Mucosa of stomach (tissue), 1 donor: ENCODE data around the gene SET.

Experiments used
- H3K27me3 ChIP-seq: one replicate; pipeline ENCODE4 v1.7.0; 2013; ENCODE audit warnings: mild to moderate bottlenecking, low read length; ENCODE audit not compliant: control insufficient read depth, insufficient read depth
- H3K36me3 ChIP-seq: one replicate; pipeline ENCODE4 v1.7.0; 2013; ENCODE audit warnings: low read length; ENCODE audit not compliant: control insufficient read depth, insufficient read depth
- H3K4me1 ChIP-seq: one replicate; pipeline ENCODE4 v1.7.0; 2013; ENCODE audit warnings: mild to moderate bottlenecking, low read length; ENCODE audit not compliant: control insufficient read depth, insufficient read depth
- H3K4me3 ChIP-seq: one replicate; pipeline ENCODE4 v1.7.0; 2013; ENCODE audit warnings: low read length
- H3K9ac ChIP-seq: one replicate; pipeline ENCODE4 v1.7.0; 2013; ENCODE audit warnings: mild to moderate bottlenecking, low read length, moderate library complexity
- H3K9me3 ChIP-seq: one replicate; pipeline ENCODE4 v1.7.0; 2013; ENCODE audit warnings: mild to moderate bottlenecking, low read length, moderate library complexity; ENCODE audit not compliant: control insufficient read depth
- donor health status: Pancreatic carcinoma.

Gene SET

DNA sequence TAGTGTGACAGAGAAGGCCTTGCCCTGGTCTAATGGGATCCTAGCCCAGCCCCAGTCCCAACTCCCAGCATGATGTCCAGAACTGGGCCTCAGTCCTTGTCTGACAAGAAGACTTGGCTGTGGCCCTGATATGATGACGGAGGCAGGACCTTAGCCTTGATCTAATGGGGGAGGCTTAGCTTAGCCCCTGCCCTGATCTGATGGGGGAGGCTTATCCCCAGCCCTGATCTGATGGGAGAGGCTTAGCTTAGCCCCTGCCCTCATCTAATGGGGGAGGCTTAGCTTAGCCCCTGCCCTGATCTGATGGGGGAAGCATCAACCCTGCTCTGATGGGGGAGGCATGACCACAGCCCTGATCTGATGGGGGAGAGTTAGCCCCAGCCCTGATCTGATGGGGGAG, 17.0 kb downstream of the SET start:
- Histone ChIP-seq H3K4me3 (no peak overlapping the region), H3K9ac (no peak overlapping the region), H3K36me3 (no peaks in the 10 kb centered on the region), H3K4me1 (peaks cover 14% of the 10 kb centered on the region), H3K27me3 (no peaks in the 10 kb centered on the region), H3K9me3 (no peaks in the 10 kb centered on the region)

DNA sequence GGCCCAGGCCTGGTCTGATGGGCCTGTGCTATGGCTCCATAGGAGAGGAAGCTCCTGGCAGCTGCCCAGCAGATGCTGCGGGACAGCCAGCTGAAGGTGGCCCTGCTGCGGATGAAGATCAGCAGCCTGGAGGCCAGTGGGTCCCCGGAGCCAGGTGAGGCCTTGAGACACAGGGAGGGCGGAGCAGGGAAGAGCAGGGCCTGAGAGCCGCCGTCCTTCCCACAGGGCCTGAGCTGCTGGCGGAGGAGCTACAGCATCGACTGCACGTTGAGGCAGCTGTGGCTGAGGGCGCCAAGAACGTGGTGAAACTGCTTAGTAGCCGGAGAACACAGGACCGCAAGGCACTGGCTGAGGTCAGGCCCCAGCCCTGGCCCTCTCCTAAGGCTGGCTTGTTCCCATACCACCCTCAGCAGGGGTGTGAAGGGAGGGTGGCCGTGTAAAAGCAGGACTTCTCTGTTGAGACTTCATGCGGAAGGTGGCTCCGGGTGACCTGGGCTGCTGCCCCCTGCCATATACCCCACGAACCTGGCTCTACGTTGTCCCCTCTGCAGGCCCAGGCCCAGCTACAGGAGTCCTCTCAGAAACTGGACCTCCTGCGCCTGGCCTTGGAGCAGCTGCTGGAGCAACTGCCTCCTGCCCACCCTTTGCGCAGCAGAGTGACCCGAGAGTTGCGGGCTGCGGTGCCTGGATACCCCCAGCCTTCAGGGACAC, 17.8 kb downstream of the SET start:
- Histone ChIP-seq H3K4me3 (no peak overlapping the region), H3K27me3 (no peaks in the 10 kb centered on the region), H3K4me1 (peaks cover 14% of the 10 kb centered on the region), H3K9ac (no peak overlapping the region), H3K9me3 (no peaks in the 10 kb centered on the region), H3K36me3 (no peaks in the 10 kb centered on the region)

DNA sequence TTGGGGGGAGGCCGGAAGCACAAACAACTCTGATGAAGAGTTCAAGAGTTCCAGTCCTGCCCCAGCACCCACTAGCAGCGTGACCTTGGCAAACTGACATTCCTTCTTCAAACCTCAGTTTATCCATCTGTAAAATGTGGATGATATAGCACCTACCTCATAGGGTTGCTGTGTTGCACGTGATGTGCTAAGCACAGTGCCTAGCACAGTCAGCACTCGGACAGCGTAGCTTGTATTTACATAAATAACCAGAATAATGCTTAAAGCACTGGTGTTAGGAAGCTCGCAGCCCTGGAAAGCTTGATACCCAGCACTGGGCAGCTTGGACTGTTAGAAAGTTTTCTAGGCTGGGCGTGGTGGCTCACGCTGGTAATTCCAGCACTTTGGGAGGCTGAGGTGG, 18.4 kb downstream of the SET start:
- Histone ChIP-seq H3K9me3 (no peaks in the 10 kb centered on the region), H3K27me3 (no peaks in the 10 kb centered on the region), H3K4me1 (peaks cover 11% of the 10 kb centered on the region), H3K36me3 (no peaks in the 10 kb centered on the region), H3K9ac (no peak overlapping the region), H3K4me3 (no peak overlapping the region)

DNA sequence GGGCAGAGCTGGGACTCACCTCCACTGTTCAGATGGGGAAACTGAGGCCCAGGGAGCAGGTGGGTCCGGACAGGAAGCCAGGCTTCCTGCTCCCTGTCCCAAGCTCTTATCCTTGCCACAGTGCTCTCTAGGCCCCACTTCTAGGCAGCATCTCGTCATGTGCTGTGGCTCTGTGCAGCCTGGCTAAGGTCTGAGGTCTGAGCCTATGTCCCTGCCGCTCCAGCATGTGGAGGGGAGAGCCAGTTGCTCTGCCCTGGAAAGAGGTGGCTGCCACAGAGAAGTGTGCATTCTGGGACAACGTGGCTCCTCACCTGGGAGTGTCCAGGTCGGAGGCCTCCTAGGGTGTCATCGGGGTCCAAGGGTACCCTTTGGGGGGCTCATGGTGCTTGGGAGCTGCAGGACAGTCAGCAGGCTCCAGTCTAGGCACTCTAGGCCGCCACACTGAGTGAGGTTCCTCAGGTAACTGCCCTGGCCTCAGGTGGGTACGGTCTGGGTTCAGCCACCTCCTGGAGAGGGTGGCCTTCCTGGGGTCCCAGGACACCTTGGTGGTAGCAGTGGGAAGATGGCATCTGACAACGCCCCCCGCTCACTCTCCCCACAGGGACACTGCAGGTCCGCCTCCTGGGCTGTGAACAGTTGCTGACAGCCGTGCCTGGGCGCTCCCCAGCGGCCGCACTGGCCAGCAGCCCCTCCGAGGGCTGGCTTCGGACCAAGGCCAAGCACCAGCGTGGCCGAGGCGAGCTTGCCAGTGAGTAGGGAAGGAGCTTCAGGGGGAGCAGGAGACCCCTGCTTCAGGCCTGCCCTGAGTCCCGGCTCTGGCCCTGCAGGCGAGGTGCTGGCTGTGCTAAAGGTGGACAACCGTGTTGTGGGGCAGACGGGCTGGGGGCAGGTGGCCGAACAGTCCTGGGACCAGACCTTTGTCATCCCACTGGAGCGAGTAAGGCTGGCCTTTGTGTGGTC, 23.7 kb downstream of the SET start:
- Histone ChIP-seq H3K9me3 (no peaks in the 10 kb centered on the region), H3K4me1 (peaks cover 7% of the 10 kb centered on the region), H3K9ac (no peak overlapping the region), H3K4me3 (no peak overlapping the region), H3K27me3 (no peaks in the 10 kb centered on the region), H3K36me3 (no peaks in the 10 kb centered on the region)

DNA sequence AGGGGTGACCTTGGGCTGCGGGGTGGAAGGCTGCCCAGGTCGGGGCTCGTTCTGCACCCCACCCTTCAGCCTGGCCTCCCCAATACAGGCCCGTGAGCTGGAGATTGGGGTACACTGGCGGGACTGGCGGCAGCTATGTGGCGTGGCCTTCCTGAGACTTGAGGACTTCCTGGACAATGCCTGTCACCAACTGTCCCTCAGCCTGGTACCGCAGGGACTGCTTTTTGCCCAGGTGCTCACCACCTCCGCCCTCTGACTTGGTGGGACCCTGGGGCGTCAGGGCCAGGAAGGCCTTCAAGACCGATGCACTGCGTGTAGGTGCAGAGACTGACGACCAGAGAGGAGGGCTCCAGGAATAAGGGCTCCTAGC, 24.4 kb downstream of the SET start:
- Histone ChIP-seq H3K4me3 (no peak overlapping the region), H3K36me3 (no peaks in the 10 kb centered on the region), H3K27me3 (no peaks in the 10 kb centered on the region), H3K9me3 (no peaks in the 10 kb centered on the region), H3K9ac (no peak overlapping the region), H3K4me1 (peaks cover 8% of the 10 kb centered on the region)

DNA sequence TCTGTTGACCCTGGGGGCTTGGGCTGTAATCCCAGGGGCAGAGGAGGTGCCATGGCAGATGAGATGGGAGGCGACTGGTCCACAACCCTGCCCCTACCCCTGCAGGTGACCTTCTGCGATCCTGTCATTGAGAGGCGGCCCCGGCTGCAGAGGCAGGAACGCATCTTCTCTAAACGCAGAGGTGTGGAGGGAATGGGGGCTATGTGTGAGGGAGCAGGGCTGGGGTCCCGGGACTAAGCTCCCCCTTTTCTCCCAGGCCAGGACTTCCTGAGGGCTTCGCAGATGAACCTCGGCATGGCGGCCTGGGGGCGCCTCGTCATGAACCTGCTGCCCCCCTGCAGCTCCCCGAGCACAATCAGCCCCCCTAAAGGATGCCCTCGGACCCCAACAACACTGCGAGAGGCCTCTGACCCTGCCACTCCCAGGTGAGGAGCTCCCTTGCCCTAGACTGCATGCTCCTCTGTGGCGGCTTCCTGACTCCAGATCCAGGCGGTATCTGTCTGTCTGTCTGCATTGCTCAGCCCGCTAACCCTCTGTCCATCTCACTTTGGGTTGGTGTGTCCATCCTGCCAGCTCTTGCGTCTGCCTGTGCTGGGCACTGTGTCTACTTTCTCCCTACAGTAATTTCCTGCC, 25.0 kb downstream of the SET start:
- Histone ChIP-seq H3K9ac (no peak overlapping the region), H3K9me3 (no peaks in the 10 kb centered on the region), H3K4me3 (no peak overlapping the region), H3K4me1 (peaks cover 14% of the 10 kb centered on the region), H3K36me3 (no peaks in the 10 kb centered on the region), H3K27me3 (no peaks in the 10 kb centered on the region)

DNA sequence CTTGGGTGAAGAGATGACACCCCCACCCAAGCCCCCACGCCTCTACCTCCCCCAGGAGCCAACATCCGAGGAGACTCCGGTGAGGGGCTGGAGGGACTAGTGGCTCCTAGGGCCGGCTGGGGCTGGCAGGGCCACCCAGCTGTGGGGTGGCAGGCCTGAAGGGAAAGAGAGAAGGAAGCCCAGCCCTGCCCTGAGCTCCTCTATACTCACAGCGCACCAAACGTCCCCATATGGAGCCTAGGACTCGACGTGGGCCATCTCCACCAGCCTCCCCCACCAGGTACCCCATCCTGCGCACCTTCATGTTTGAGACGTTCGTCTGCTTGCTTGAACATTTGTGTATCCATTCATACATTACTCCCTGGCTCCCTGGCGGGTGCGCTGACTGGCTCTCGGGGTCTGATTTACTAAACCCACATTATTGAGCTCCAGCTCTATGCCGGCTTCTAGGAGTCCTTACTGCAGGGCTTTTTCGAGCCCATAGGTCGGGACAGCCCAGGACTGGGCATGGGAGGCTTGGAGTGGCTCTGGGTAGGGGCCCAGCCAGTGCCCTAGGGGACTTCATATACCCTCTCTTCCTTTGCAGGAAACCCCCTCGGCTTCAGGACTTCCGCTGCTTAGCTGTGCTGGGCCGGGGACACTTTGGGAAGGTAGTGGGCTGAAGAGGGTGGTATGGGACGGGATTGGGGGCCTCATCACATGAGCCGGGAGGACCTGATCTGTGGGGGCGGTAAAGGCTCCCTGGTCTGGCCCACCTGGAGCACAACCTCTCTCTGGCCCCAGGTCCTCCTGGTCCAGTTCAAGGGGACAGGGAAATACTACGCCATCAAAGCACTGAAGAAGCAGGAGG, 25.8 kb downstream of the SET start:
- Histone ChIP-seq H3K9ac (no peak overlapping the region), H3K4me3 (no peak overlapping the region), H3K4me1 (peaks cover 21% of the 10 kb centered on the region), H3K36me3 (no peaks in the 10 kb centered on the region), H3K27me3 (no peaks in the 10 kb centered on the region), H3K9me3 (no peaks in the 10 kb centered on the region)

DNA sequence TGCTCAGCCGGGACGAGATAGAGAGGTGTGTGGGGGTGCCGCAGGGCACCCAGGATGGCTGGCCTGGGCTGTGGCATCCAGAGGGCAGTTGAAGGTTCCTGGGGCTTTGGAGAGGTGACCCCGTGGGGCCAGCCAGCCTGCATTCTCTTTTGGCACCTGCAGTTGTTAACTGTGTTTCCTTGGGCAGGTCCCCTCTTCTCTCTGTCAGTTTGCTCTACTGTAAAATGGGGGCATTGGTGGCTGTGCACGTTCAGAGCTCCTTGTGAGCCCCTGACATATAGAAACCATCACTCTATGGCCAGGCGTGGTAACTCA, 26.4 kb downstream of the SET start:
- Histone ChIP-seq H3K36me3 (no peaks in the 10 kb centered on the region), H3K4me1 (peaks cover 24% of the 10 kb centered on the region), H3K9ac (no peak overlapping the region), H3K9me3 (no peaks in the 10 kb centered on the region), H3K27me3 (no peaks in the 10 kb centered on the region), H3K4me3 (no peak overlapping the region)

DNA sequence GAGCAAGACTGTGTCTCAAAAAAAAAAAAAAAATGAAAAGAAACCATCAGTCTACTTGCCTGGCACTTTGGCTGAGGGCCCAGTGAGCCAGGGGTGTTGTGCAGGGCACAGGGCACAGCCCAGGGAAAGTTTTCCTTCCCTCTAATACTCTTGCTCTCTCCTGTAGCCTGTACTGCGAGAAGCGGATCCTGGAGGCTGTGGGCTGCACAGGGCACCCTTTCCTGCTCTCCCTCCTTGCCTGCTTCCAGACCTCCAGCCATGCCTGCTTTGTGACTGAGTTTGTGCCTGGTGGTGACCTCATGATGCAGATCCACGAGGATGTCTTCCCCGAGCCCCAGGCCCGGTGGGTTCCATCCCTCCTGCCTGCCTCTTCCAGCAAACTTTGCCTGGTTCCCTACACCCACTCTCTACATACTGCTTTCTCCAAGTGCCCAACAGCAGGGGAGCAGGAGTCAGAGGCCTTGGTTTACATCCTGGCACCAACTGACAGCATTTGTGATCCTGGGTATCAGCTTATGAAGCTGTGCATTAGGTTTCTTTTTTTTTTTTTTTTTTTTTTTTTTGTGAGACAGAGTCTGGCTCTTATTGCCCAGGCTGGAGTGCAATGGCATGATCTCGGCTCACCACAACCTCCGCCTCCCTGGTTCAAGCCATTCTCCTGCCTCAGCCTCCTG, 27.7 kb downstream of the SET start:
- no peaks in the 10 kb centered on the region for H3K9me3 ChIP-seq
- no peaks in the 10 kb centered on the region for H3K36me3 ChIP-seq
- H3K9ac ChIP-seq = no peak overlapping the region
- peaks cover 24% of the 10 kb centered on the region for H3K4me1 ChIP-seq
- no peak overlapping the region for H3K4me3 ChIP-seq
- H3K27me3 ChIP-seq = no peaks in the 10 kb centered on the region

DNA sequence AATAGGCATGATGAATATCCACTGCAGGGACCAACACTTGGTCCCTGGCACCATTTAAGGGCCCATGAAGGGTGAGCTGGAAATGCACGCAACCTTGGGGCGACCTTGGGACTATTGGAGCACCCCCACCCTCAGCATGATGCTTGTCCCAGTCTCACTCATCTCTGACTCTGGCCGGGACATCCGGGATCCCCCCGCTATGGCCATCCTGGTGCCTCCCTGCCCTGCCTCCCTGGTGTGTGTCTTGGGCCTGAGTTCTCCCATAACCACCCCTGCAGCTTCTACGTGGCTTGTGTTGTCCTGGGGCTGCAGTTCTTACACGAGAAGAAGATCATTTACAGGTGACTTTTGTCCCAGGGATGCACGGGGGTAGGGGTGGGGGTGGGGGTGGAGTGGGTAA, 29.0 kb downstream of the SET start:
- Histone ChIP-seq H3K9ac (no peak overlapping the region), H3K9me3 (no peaks in the 10 kb centered on the region), H3K27me3 (no peaks in the 10 kb centered on the region), H3K4me3 (no peak overlapping the region), H3K4me1 (peaks cover 29% of the 10 kb centered on the region), H3K36me3 (no peaks in the 10 kb centered on the region)

DNA sequence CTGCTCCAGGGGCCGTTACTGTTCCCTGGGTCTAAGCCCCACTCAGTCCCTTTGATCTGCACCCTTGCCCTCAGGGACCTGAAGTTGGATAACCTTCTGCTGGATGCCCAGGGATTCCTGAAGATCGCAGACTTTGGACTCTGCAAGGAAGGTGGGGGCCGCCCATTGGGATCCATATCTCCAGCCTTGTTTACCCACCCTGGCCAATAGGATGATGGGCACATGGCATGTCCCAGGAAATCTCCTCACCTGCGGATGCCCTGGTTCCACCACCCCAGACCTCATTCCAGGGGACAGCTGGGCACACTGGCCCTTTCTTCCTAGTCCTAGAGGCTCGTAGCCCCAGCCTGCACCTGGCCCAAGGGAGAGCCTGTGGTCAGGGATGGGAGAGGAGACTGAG, 29.5 kb downstream of the SET start:
- Histone ChIP-seq H3K4me1 (peaks cover 33% of the 10 kb centered on the region), H3K27me3 (no peaks in the 10 kb centered on the region), H3K36me3 (no peaks in the 10 kb centered on the region), H3K9ac (no peak overlapping the region), H3K9me3 (no peaks in the 10 kb centered on the region), H3K4me3 (no peak overlapping the region)
